Fibroblast of lung (primary cell): ENCODE data around the gene SLC39A9. TPM values are rescaled to one million over a fixed set of nuclear protein-coding genes. Genes with fewer than 3 reads are reported as not detected.

Experiments
- DNase-seq, 2 donors: peaks; one replicate each; pipeline versions ENCODE4 v3.0.0 to v3.0.0-alpha.2; 2010; ENCODE audit warnings: low read depth in 2 of 2
- H2AFZ ChIP-seq: 2 replicates; pipeline ENCODE4 v1.5.1; 2012; ENCODE audit warnings: low read length, control low read depth, inconsistent platforms
- H3K27ac ChIP-seq: 2 replicates; pipeline ENCODE4 v1.5.1; 2011; ENCODE audit warnings: low read length, control low read depth; ENCODE audit not compliant: insufficient read depth
- H3K27me3 ChIP-seq: 2 replicates; pipeline ENCODE4 v1.5.1; 2011; ENCODE audit warnings: mild to moderate bottlenecking, low read length; ENCODE audit not compliant: control insufficient read depth, insufficient read depth
- H3K36me3 ChIP-seq: 2 replicates; pipeline ENCODE4 v1.5.1; 2011; ENCODE audit warnings: low read length; ENCODE audit not compliant: control insufficient read depth, insufficient read depth
- H3K4me1 ChIP-seq: 2 replicates; pipeline ENCODE4 v1.5.1; 2011; ENCODE audit warnings: low read length; ENCODE audit not compliant: control insufficient read depth, insufficient read depth; ENCODE audit errors: extremely low read depth
- H3K4me2 ChIP-seq: 2 replicates; pipeline ENCODE4 v1.5.1; 2011; ENCODE audit warnings: low read length, control low read depth; ENCODE audit not compliant: insufficient read depth; ENCODE audit errors: extremely low read depth
- H3K4me3 ChIP-seq, 4 experiments: fragments of 200-600 bp in 1 of 4; sonication (generic) in 1 of 4; replicated peaks in 1 of 4; 2 replicates each; pipeline ENCODE4 v1.5.1; 2011 to 2016; ENCODE audit warnings: low read length in 4 of 4, low read depth in 3 of 4, mild to moderate bottlenecking in 3 of 4, control low read depth in 2 of 4, inconsistent platforms in 1 of 4, mixed read lengths in 1 of 4; ENCODE audit not compliant: insufficient read depth in 1 of 4; ENCODE audit errors: control extremely low read depth in 1 of 4
- H3K79me2 ChIP-seq: 2 replicates; pipeline ENCODE4 v1.5.1; 2012; ENCODE audit warnings: mild to moderate bottlenecking, low read length, inconsistent platforms; ENCODE audit not compliant: control insufficient read depth, insufficient read depth
- H3K9ac ChIP-seq: 2 replicates; pipeline ENCODE4 v1.5.1; 2011; ENCODE audit warnings: mild to moderate bottlenecking, low read length, control low read depth; ENCODE audit not compliant: insufficient read depth
- H3K9me3 ChIP-seq: 2 replicates; pipeline ENCODE4 v1.5.1; 2012; ENCODE audit warnings: low read depth, low read length; ENCODE audit not compliant: control insufficient read depth, insufficient read depth
- H4K20me1 ChIP-seq: 2 replicates; pipeline ENCODE4 v1.5.1; 2011; ENCODE audit warnings: low read length; ENCODE audit not compliant: control insufficient read depth, insufficient read depth; ENCODE audit errors: extremely low read depth
- CTCF ChIP-seq, 2 donors: IDR thresholded peaks in 1 of 2; conservative IDR thresholded peaks in 1 of 2; 1 replicate in 1 of 2; 2 replicates in 1 of 2; pipeline ENCODE4 v1.5.1; 2011 to 2012; ENCODE audit warnings: low read length in 2 of 2, control low read depth in 1 of 2, inconsistent platforms in 1 of 2, low read depth in 1 of 2, mild to moderate bottlenecking in 1 of 2
- EZH2 ChIP-seq: IDR thresholded peaks from 2 replicates; pipeline ENCODE4 v1.5.1; 2012; ENCODE audit warnings: low read length, control low read depth, mild to moderate bottlenecking; ENCODE audit errors: missing control alignments
- polyA plus RNA-seq, 2 donors: library from polyadenylated mRNA; depleted of rRNA in 1 of 2; stranded (reverse) in 1 of 2; unstranded in 1 of 2; fragments of >200 nt; gene quantifications; 2 replicates each; pipeline ENCODE4 v1.2.1, GENCODE V29; 2011 to 2012; ENCODE audit warnings: missing spikeins in 1 of 2
- total RNA-seq: library from RNA; depleted of rRNA; stranded (reverse); fragments of >200 nt; gene quantifications from 2 replicates; pipeline ENCODE4 v1.2.1, GENCODE V29; 2014

SLC39A9 gene
- total and polyA plus RNA-seq, 2 donors (not counting 1 experiment from before 2014, with no cell fraction given): 81.9 to 104 TPM

GRCh38 chr14:69464829-69465228, 66.3 kb downstream of the SLC39A9 start:
- no peak overlapping the region for H3K4me3 ChIP-seq
- DNase-seq: peak; percentile 66 to 96
- TF ChIP-seq EZH2: no peak
- TF ChIP-seq CTCF (conservative IDR thresholded peaks at IDR 0.05 in 1 of 2, IDR thresholded peaks at IDR 0.05 in 1 of 2; ENCODE audit: low read depth in 1 of 2, low read length in 2 of 2): no peak
- H3K27me3 ChIP-seq: no peaks in the 10 kb centered on the region
- no peaks in the 10 kb centered on the region for H3K9me3 ChIP-seq
- no peak overlapping the region for H2AFZ ChIP-seq
- no peaks in the 10 kb centered on the region for H3K79me2 ChIP-seq
- no peak overlapping the region for H3K9ac ChIP-seq
- H3K27ac ChIP-seq: peak overlapping the region; percentile 33
- H4K20me1 ChIP-seq: no peaks in the 10 kb centered on the region
- H3K4me1 ChIP-seq: no peaks in the 10 kb centered on the region
- no peak overlapping the region for H3K4me2 ChIP-seq
- peaks cover 2% of the 10 kb centered on the region for H3K36me3 ChIP-seq

GRCh38 chr14:69468949-69469348, 70.5 kb downstream of the SLC39A9 start:
- Histone ChIP-seq H2AFZ (no peak overlapping the region), H3K9ac (no peak overlapping the region), H3K36me3 (no peaks in the 10 kb centered on the region), H3K4me1 (no peaks in the 10 kb centered on the region), H3K4me3 (no peak overlapping the region), H3K9me3 (no peaks in the 10 kb centered on the region), H3K27ac (no peak overlapping the region), H3K79me2 (no peaks in the 10 kb centered on the region), H3K27me3 (no peaks in the 10 kb centered on the region), H4K20me1 (no peaks in the 10 kb centered on the region), H3K4me2 (no peak overlapping the region)
- peak in 1 of 2 donors; percentile 27 for DNase-seq
- TF ChIP-seq EZH2 (no peak), CTCF (conservative IDR thresholded peaks at IDR 0.05 in 1 of 2, IDR thresholded peaks at IDR 0.05 in 1 of 2; ENCODE audit: low read depth in 1 of 2, low read length in 2 of 2) (no peak)

GRCh38 chr14:69471436-69471835, 72.9 kb downstream of the SLC39A9 start:
- DNase-seq: no peak
- no peak overlapping the region for H3K4me2 ChIP-seq
- H3K9ac ChIP-seq: no peak overlapping the region
- H4K20me1 ChIP-seq: no peaks in the 10 kb centered on the region
- no peaks in the 10 kb centered on the region for H3K4me1 ChIP-seq
- H2AFZ ChIP-seq: no peak overlapping the region
- H3K27me3 ChIP-seq: no peaks in the 10 kb centered on the region
- no peak overlapping the region for H3K4me3 ChIP-seq
- H3K27ac ChIP-seq: no peak overlapping the region
- H3K79me2 ChIP-seq: no peaks in the 10 kb centered on the region
- no peak for TF ChIP-seq EZH2
- TF ChIP-seq CTCF (conservative IDR thresholded peaks at IDR 0.05 in 1 of 2, IDR thresholded peaks at IDR 0.05 in 1 of 2; ENCODE audit: low read depth in 1 of 2, low read length in 2 of 2): no peak
- H3K36me3 ChIP-seq: no peaks in the 10 kb centered on the region
- no peaks in the 10 kb centered on the region for H3K9me3 ChIP-seq
